PC-3 (cell line): ENCODE results near the gene RHBDL2.

Experiments used
- CTCF ChIP-seq: fragments of 300-600 bp; sonication (generic); conservative IDR thresholded peaks from 2 replicates; pipeline ENCODE4 v1.5.1; 2017; ENCODE audit warnings: antibody characterized with exemption, low read depth, mild to moderate bottlenecking, low read length
- EZH2 ChIP-seq: fragments of 300-600 bp; sonication (generic); IDR thresholded peaks from one replicate; pipeline ENCODE4 v1.6.1; 2017; ENCODE audit warnings: antibody characterized with exemption, mild to moderate bottlenecking, low read length; ENCODE audit not compliant: unreplicated experiment

GRCh38 chr1:38929054-38929453, 12.6 kb downstream of the RHBDL2 start:
- TF ChIP-seq CTCF = no peak
- TF ChIP-seq EZH2 = no peak
